IMR-90 (cell line): Measurements from ENCODE around the gene STX2.

ENCODE experiments used
- BHLHE40 ChIP-seq: fragments of 150-350 bp; IDR thresholded peaks from 2 replicates; pipeline ENCODE4 v1.6.1; 2016; ENCODE audit warnings: mild to moderate bottlenecking, low read depth, low read length
- CEBPB ChIP-seq: IDR thresholded peaks from 2 replicates; pipeline ENCODE4 v1.6.1; 2012; ENCODE audit warnings: low read depth, low read length, improper control_type of control experiment
- CHD1 ChIP-seq: IDR thresholded peaks from 2 replicates; pipeline ENCODE4 v1.6.1; 2012; ENCODE audit warnings: low read depth, low read length, improper control_type of control experiment
- FOS ChIP-seq: fragments of 150-350 bp; IDR thresholded peaks from 2 replicates; pipeline ENCODE4 v1.6.1; 2016; ENCODE audit warnings: low read depth, low read length
- MAFK ChIP-seq: IDR thresholded peaks from 2 replicates; pipeline ENCODE4 v1.6.1; 2012; ENCODE audit warnings: low read depth, low read length, improper control_type of control experiment
- MAZ ChIP-seq: IDR thresholded peaks from 2 replicates; pipeline ENCODE4 v1.6.1; 2012; ENCODE audit warnings: low read depth, mild to moderate bottlenecking, low read length, improper control_type of control experiment, moderate library complexity, borderline replicate concordance
- MXI1 ChIP-seq: IDR thresholded peaks from 2 replicates; pipeline ENCODE4 v1.6.1; 2012; ENCODE audit warnings: low read depth, mild to moderate bottlenecking, low read length, moderate library complexity, borderline replicate concordance
- NFE2L2 ChIP-seq: fragments of 150-350 bp; IDR thresholded peaks from 2 replicates; pipeline ENCODE4 v1.6.1; 2016; ENCODE audit warnings: low read depth, mild to moderate bottlenecking, low read length
- POLR2A ChIP-seq: IDR thresholded peaks from 2 replicates; pipeline ENCODE4 v1.6.1; 2012; ENCODE audit warnings: mild to moderate bottlenecking, low read depth, low read length
- RAD21 ChIP-seq: IDR thresholded peaks from 2 replicates; pipeline ENCODE4 v1.6.1; 2012; ENCODE audit warnings: low read length, improper control_type of control experiment
- RCOR1 ChIP-seq: IDR thresholded peaks from 2 replicates; pipeline ENCODE4 v1.6.1; 2012; ENCODE audit warnings: mild to moderate bottlenecking, low read length, improper control_type of control experiment; ENCODE audit not compliant: insufficient replicate concordance
- SMC3 ChIP-seq: fragments of 150-350 bp; IDR thresholded peaks from 2 replicates; pipeline ENCODE4 v1.6.1; 2016; ENCODE audit warnings: low read depth, mild to moderate bottlenecking, antibody characterized with exemption, low read length, moderate library complexity
- TF ChIP-seq, protein P1 (sequence below): conservative IDR thresholded peaks from 2 replicates; pipeline ENCODE4 v1.5.1; 2012; ENCODE audit warnings: mild to moderate bottlenecking, low read depth, low read length, improper control_type of control experiment
- TF ChIP-seq, protein P2 (sequence below): fragments of 150-350 bp; IDR thresholded peaks from 2 replicates; pipeline ENCODE4 v1.6.1; 2017; ENCODE audit warnings: mild to moderate bottlenecking, antibody characterized with exemption, low read length, low read depth

DNA sequence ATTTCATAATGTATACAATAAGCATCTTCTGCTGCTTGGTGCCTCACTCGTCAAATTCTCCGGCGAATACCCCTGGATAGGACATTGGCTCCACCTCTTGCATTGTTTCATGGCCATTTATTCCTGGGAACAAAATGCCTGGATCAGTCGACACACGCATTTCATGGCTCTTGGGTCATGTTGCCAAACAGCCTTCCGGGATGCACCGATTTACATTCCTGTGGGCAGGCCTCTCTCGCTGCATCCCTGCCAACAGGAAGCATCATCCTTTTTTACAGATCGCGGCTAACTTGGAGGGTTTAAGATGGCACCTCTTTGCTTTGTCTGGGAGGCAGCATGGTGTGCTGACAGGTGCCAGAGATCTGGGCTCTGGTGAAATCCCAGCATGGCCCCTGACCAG is 90.3 kb downstream of the STX2 start:
- TF ChIP-seq POLR2A: no peak
- TF ChIP-seq NFE2L2: no peak
- TF ChIP-seq, protein P1, sequence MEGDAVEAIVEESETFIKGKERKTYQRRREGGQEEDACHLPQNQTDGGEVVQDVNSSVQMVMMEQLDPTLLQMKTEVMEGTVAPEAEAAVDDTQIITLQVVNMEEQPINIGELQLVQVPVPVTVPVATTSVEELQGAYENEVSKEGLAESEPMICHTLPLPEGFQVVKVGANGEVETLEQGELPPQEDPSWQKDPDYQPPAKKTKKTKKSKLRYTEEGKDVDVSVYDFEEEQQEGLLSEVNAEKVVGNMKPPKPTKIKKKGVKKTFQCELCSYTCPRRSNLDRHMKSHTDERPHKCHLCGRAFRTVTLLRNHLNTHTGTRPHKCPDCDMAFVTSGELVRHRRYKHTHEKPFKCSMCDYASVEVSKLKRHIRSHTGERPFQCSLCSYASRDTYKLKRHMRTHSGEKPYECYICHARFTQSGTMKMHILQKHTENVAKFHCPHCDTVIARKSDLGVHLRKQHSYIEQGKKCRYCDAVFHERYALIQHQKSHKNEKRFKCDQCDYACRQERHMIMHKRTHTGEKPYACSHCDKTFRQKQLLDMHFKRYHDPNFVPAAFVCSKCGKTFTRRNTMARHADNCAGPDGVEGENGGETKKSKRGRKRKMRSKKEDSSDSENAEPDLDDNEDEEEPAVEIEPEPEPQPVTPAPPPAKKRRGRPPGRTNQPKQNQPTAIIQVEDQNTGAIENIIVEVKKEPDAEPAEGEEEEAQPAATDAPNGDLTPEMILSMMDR: no peak
- no peak for TF ChIP-seq FOS
- TF ChIP-seq, protein P2, sequence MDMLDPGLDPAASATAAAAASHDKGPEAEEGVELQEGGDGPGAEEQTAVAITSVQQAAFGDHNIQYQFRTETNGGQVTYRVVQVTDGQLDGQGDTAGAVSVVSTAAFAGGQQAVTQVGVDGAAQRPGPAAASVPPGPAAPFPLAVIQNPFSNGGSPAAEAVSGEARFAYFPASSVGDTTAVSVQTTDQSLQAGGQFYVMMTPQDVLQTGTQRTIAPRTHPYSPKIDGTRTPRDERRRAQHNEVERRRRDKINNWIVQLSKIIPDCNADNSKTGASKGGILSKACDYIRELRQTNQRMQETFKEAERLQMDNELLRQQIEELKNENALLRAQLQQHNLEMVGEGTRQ: no peak
- no peak for TF ChIP-seq CEBPB
- no peak for TF ChIP-seq MAZ
- no peak for TF ChIP-seq MXI1
- no peak for TF ChIP-seq SMC3
- TF ChIP-seq RAD21: no peak
- TF ChIP-seq BHLHE40: no peak
- TF ChIP-seq RCOR1: no peak
- TF ChIP-seq CHD1: no peak
- no peak for TF ChIP-seq MAFK
